ENCODE results near the gene E2F4.

E2F4 gene

GRCh38 chr16:67191411-67191994 is 452 bp upstream of the E2F4 start:
- in situ Hi-C loops (cut with HindIII; ENCODE audit: low sequenced_read_pairs), result no loop called here
- TF ChIP-seq CTCF (IDR thresholded peaks at IDR 0.05; ENCODE audit: low read depth, low read length), result no peak
- DNase-seq (ENCODE audit: low read depth, low spot score), result no peak
- peak overlapping the region; percentile 36 for H3K4me3 ChIP-seq (ENCODE audit: low read depth, low read length)

- in situ Hi-C loops (cut with HindIII; ENCODE audit: low sequenced_read_pairs), result no loop called here
- peak overlapping the region; percentile 89 for H3K4me3 ChIP-seq (ENCODE audit: low read depth, low read length)
- no peak for TF ChIP-seq CTCF (IDR thresholded peaks at IDR 0.05; ENCODE audit: low read depth, low read length)
- no peak for DNase-seq (ENCODE audit: low read depth, low spot score)
Observed at GRCh38 chr16:67192781-67193361, 916 bp downstream of the E2F4 start.

- TF ChIP-seq CTCF (IDR thresholded peaks at IDR 0.05; ENCODE audit: low read depth, low read length), result no peak
- in situ Hi-C loops (cut with HindIII; ENCODE audit: low sequenced_read_pairs), result no loop called here
- DNase-seq (ENCODE audit: low read depth, low spot score), result no peak
- H3K4me3 ChIP-seq (ENCODE audit: low read depth, low read length), result peak overlapping the region; percentile 89
Observed at GRCh38 chr16:67193536-67193935, 1.6 kb downstream of the E2F4 start.

- in situ Hi-C loops (cut with HindIII; ENCODE audit: low sequenced_read_pairs), result no loop called here
- H3K4me3 ChIP-seq (ENCODE audit: low read depth, low read length), result no peak overlapping the region
- no peak for DNase-seq (ENCODE audit: low read depth, low spot score)
- TF ChIP-seq CTCF (IDR thresholded peaks at IDR 0.05; ENCODE audit: low read depth, low read length), result no peak
Observed at GRCh38 chr16:67194260-67194659, 2.3 kb downstream of the E2F4 start.

- TF ChIP-seq CTCF (IDR thresholded peaks at IDR 0.05; ENCODE audit: low read depth, low read length), result no peak
- H3K4me3 ChIP-seq (ENCODE audit: low read depth, low read length), result no peak overlapping the region
- in situ Hi-C loops (cut with HindIII; ENCODE audit: low sequenced_read_pairs), result no loop called here
Observed at GRCh38 chr16:67195676-67196075, 3.7 kb downstream of the E2F4 start.

GRCh38 chr16:67196881-67197280 is 4.9 kb downstream of the E2F4 start:
- no peak for TF ChIP-seq CTCF (IDR thresholded peaks at IDR 0.05; ENCODE audit: low read depth, low read length)
- no peak for DNase-seq (ENCODE audit: low read depth, low spot score)
- in situ Hi-C loops (cut with HindIII; ENCODE audit: low sequenced_read_pairs), result no loop called here

More at GRCh38 chr16:67195676-67196075, 3.7 kb downstream of the E2F4 start:
- no peak for DNase-seq (ENCODE audit: low read depth, low spot score)

More at GRCh38 chr16:67196881-67197280, 4.9 kb downstream of the E2F4 start:
- no peak overlapping the region for H3K4me3 ChIP-seq (ENCODE audit: low read depth, low read length)

Data from astrocyte of the spinal cord (primary cell).